NT2/D1 (cell line): Measurements from ENCODE around the gene NR2F1-AS1.
"Not testable (repeated sequence)": the region's sequence is repeated elsewhere in the genome, so short reads cannot be mapped to it uniquely, and the experiment has no call there.

Source experiments
- DNase-seq: peaks from one replicate; pipeline ENCODE4 v3.0.0-alpha.2; 2011; ENCODE audit warnings: low read depth, low spot score
- H3K27me3 ChIP-seq: 2 replicates; pipeline ENCODE4 v1.6.0; 2011; ENCODE audit warnings: mild to moderate bottlenecking; ENCODE audit not compliant: insufficient read length, insufficient read depth
- H3K36me3 ChIP-seq: 2 replicates; pipeline ENCODE4 v1.6.1; 2011; ENCODE audit warnings: mild to moderate bottlenecking, low read length, mixed read lengths; ENCODE audit not compliant: insufficient read depth, insufficient read length
- H3K4me1 ChIP-seq: 2 replicates; pipeline ENCODE4 v1.5.1; 2011; ENCODE audit not compliant: insufficient read depth, insufficient read length
- H3K4me3 ChIP-seq: 2 replicates; pipeline ENCODE4 v1.5.1; 2011; ENCODE audit warnings: low read depth; ENCODE audit not compliant: insufficient read length
- H3K9ac ChIP-seq: 2 replicates; pipeline ENCODE4 v1.6.0; 2011; ENCODE audit warnings: low read depth; ENCODE audit not compliant: insufficient read length
- H3K9me3 ChIP-seq: 2 replicates; pipeline ENCODE4 v1.5.1; 2011; ENCODE audit warnings: mild to moderate bottlenecking, low read length; ENCODE audit not compliant: insufficient read depth
- SUZ12 ChIP-seq: IDR thresholded peaks from 2 replicates; pipeline ENCODE4 v1.6.1; 2011; ENCODE audit not compliant: insufficient read length, insufficient read depth; ENCODE audit errors: extremely low read depth
- YY1 ChIP-seq: IDR thresholded peaks from 2 replicates; pipeline ENCODE4 v1.6.1; 2011; ENCODE audit not compliant: insufficient read length, insufficient read depth
- ZNF274 ChIP-seq: IDR thresholded peaks from 2 replicates; pipeline ENCODE4 v1.6.1; 2011; ENCODE audit warnings: mild to moderate bottlenecking, low read depth, low read length

The NR2F1-AS1 gene

GRCh38 chr5:93395010-93395409 is 186.0 kb downstream of the NR2F1-AS1 start:
- Histone ChIP-seq H3K4me1 (no peaks in the 10 kb centered on the region), H3K4me3 (no peak overlapping the region), H3K27me3 (no peaks in the 10 kb centered on the region), H3K36me3 (no peaks in the 10 kb centered on the region), H3K9ac (no peak overlapping the region), H3K9me3 (no peaks in the 10 kb centered on the region; the same call in 1 of the 2 replicates)
- no peak for TF ChIP-seq ZNF274
- no peak for TF ChIP-seq YY1
- TF ChIP-seq SUZ12: no peak
- no peak for DNase-seq

- Histone ChIP-seq H3K9me3 (no peaks in the 10 kb centered on the region; the same call in 1 of the 2 replicates), H3K27me3 (no peaks in the 10 kb centered on the region), H3K4me1 (no peaks in the 10 kb centered on the region), H3K9ac (no peak overlapping the region), H3K4me3 (no peak overlapping the region), H3K36me3 (no peaks in the 10 kb centered on the region)
- TF ChIP-seq ZNF274 (no peak), YY1 (no peak), SUZ12 (no peak)
- no peak for DNase-seq
Measured at GRCh38 chr5:93394301-93394700, 186.7 kb downstream of the NR2F1-AS1 start.

GRCh38 chr5:93391169-93391568 is 189.8 kb downstream of the NR2F1-AS1 start:
- H3K9me3 ChIP-seq, H3K4me3 ChIP-seq, H3K36me3 ChIP-seq, H3K4me1 ChIP-seq, DNase-seq, H3K9ac ChIP-seq, H3K27me3 ChIP-seq: not testable (repeated sequence)

- no peak for TF ChIP-seq YY1
- no peak for TF ChIP-seq ZNF274
- TF ChIP-seq SUZ12: no peak
- no peaks in the 10 kb centered on the region for H3K4me1 ChIP-seq
- DNase-seq: no peak
Measured at GRCh38 chr5:93385655-93386054, 195.4 kb downstream of the NR2F1-AS1 start.

GRCh38 chr5:93384995-93385394 is 196.0 kb downstream of the NR2F1-AS1 start:
- Histone ChIP-seq H3K4me1 (no peaks in the 10 kb centered on the region), H3K9ac (no peak overlapping the region), H3K36me3 (no peaks in the 10 kb centered on the region), H3K27me3 (no peaks in the 10 kb centered on the region), H3K9me3 (no peaks in the 10 kb centered on the region), H3K4me3 (no peak overlapping the region)
- TF ChIP-seq ZNF274 (no peak), SUZ12 (no peak), YY1 (no peak)
- no peak for DNase-seq

More at GRCh38 chr5:93385655-93386054, 195.4 kb downstream of the NR2F1-AS1 start:
- H3K27me3 ChIP-seq: no peaks in the 10 kb centered on the region
- H3K9me3 ChIP-seq: no peaks in the 10 kb centered on the region
- no peaks in the 10 kb centered on the region for H3K36me3 ChIP-seq
- H3K4me3 ChIP-seq: no peak overlapping the region
- no peak overlapping the region for H3K9ac ChIP-seq

GRCh38 chr5:93384026-93384425 is 197.0 kb downstream of the NR2F1-AS1 start:
- H3K36me3 ChIP-seq: no peaks in the 10 kb centered on the region
- no peak for DNase-seq

GRCh38 chr5:93382188-93382825 is 198.7 kb downstream of the NR2F1-AS1 start:
- DNase-seq: no peak
- H3K27me3 ChIP-seq: no peaks in the 10 kb centered on the region
- H3K9me3 ChIP-seq: no peaks in the 10 kb centered on the region
- no peaks in the 10 kb centered on the region for H3K36me3 ChIP-seq
- no peak overlapping the region for H3K4me3 ChIP-seq
- H3K9ac ChIP-seq: no peak overlapping the region
- no peak for TF ChIP-seq SUZ12
- no peak for TF ChIP-seq ZNF274
- TF ChIP-seq YY1: no peak
- no peaks in the 10 kb centered on the region for H3K4me1 ChIP-seq

More at GRCh38 chr5:93384026-93384425, 197.0 kb downstream of the NR2F1-AS1 start:
- Histone ChIP-seq H3K4me3 (no peak overlapping the region), H3K27me3 (no peaks in the 10 kb centered on the region), H3K9me3 (no peaks in the 10 kb centered on the region), H3K4me1 (no peaks in the 10 kb centered on the region), H3K9ac (no peak overlapping the region)
- no peak for TF ChIP-seq ZNF274
- no peak for TF ChIP-seq SUZ12
- no peak for TF ChIP-seq YY1
